Lower lobe of right lung (tissue), 2 donors: Measurements from ENCODE around the gene PLA2G1B. TPM values are rescaled to one million over a fixed set of nuclear protein-coding genes. Genes with fewer than 3 reads are reported as not detected.

ENCODE experiments used
- ATAC-seq, 2 donors: fragments of 200-7000 bp; cut with Tn5 transposase; one replicate each; pipeline ENCODE4 v1.9.1; 2020 to 2022; ENCODE audit warnings: mild to moderate bottlenecking in 2 of 2, moderate library complexity in 2 of 2
- DNase-seq: peaks from one replicate; pipeline ENCODE4 v3.0.0-alpha.2; 2020
- H3K27ac ChIP-seq: fragments of 200-600 bp; one replicate; pipeline ENCODE4 v1.8.0; 2022
- H3K27me3 ChIP-seq: fragments of 200-600 bp; one replicate; pipeline ENCODE4 v1.8.0; 2022; ENCODE audit warnings: low read depth
- H3K36me3 ChIP-seq: fragments of 200-600 bp; one replicate; pipeline ENCODE4 v1.8.0; 2022; ENCODE audit warnings: mild to moderate bottlenecking
- H3K4me1 ChIP-seq: fragments of 200-600 bp; one replicate; pipeline ENCODE4 v1.8.0; 2022
- H3K4me3 ChIP-seq: fragments of 200-600 bp; one replicate; pipeline ENCODE4 v1.8.0; 2022; ENCODE audit warnings: mild to moderate bottlenecking
- H3K9me3 ChIP-seq: fragments of 200-600 bp; one replicate; pipeline ENCODE4 v1.8.0; 2022
- intact Hi-C: fragments of 100-400 bp; cut with DNase I; formaldehyde crosslinking; loops from one replicate; pipeline ENCODE4 v1.11.0; 2022
- total RNA-seq: library from RNA; stranded (reverse); fragmentation: NEBNext Ultra II Directional; extraction: Animal tissue kit (Norgen Biotek cat#: 25700); gene quantifications from one replicate; pipeline ENCODE4 v1.2.1, GENCODE V29; 2021
- TF ChIP-seq, protein P1 (sequence below): fragments of 200-600 bp; IDR thresholded peaks from one replicate; pipeline ENCODE4 v1.8.0; 2022; ENCODE audit warnings: antibody characterized with exemption, mild to moderate bottlenecking
- donor health status: DM: no; HTN: yes; CAD: no; lungs with severe emphysema.

PLA2G1B gene
- total RNA-seq, 1 donor from 2014 or later: 42.2 TPM

DNA sequence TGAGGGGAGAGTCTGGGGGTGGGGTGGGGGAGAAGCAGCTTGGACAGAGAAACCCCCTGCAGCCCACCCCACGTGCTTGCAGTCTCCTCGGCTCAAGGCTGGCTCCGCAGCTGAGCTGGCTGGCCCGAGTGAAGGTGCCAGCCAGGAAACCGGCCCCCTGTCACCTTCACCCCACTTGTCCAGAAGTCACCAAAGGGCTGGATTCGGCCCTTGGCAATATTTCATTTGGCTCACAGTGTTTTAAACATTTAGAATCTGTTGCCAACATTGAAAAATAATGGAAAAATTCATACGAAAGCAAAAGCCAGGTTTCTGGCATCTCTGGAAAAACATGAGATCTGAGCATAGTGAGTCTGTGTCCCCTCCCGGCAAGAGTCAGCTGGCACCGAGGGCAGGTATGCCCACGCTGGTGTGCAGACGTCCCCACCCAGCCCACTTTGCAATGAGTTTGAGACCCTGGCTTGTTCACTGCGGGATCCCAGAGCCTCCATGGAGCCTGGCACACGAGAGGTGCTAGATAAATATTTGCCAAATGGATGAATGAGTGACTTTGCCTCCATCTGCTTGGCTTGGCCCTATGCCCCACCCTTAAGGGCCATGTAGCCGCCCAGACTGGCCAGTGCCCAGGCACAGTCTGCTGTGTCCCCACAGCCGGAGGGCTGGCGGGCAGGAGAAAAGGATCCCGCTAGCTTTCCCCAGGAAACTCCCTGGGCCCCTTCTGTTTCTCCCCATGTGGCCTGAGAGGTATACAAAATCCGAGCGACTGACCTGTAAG lies 23.2 kb upstream of the PLA2G1B start:
- intact Hi-C loops: no loop called here
- TF ChIP-seq, protein P1, sequence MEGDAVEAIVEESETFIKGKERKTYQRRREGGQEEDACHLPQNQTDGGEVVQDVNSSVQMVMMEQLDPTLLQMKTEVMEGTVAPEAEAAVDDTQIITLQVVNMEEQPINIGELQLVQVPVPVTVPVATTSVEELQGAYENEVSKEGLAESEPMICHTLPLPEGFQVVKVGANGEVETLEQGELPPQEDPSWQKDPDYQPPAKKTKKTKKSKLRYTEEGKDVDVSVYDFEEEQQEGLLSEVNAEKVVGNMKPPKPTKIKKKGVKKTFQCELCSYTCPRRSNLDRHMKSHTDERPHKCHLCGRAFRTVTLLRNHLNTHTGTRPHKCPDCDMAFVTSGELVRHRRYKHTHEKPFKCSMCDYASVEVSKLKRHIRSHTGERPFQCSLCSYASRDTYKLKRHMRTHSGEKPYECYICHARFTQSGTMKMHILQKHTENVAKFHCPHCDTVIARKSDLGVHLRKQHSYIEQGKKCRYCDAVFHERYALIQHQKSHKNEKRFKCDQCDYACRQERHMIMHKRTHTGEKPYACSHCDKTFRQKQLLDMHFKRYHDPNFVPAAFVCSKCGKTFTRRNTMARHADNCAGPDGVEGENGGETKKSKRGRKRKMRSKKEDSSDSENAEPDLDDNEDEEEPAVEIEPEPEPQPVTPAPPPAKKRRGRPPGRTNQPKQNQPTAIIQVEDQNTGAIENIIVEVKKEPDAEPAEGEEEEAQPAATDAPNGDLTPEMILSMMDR: no peak
- no peaks in the 10 kb centered on the region for H3K36me3 ChIP-seq
- peak overlapping the region; percentile 24 for H3K27ac ChIP-seq
- DNase-seq (peak; percentile 78), ATAC-seq (peak; percentile 88 to 93)
- no peaks in the 10 kb centered on the region for H3K4me1 ChIP-seq
- H3K9me3 ChIP-seq: no peaks in the 10 kb centered on the region
- H3K4me3 ChIP-seq: peak overlapping the region; percentile 3
- no peaks in the 10 kb centered on the region for H3K27me3 ChIP-seq

DNA sequence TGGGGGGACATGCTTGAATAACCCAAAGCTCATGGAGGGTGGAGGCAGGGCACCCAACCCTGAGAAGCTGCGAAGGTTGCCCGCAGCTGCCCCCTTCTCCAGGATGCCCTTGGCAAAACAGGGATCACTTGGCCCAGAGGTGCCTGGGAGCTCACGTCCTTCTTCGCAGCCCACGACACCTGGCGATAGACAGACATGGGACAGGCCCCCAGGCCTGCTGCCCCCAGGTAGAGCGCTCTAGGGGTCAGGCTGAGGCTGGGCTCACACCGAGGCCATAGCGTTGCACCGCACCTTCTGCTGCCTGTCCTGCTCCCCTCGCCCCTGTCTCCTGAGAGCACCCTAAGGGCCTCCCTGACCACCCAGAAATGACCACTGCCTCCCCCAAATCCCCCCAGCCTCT lies 20.2 kb upstream of the PLA2G1B start:
- H3K27ac ChIP-seq: no peak overlapping the region
- ATAC-seq (no peak), DNase-seq (no peak)
- no peaks in the 10 kb centered on the region for H3K27me3 ChIP-seq
- no peaks in the 10 kb centered on the region for H3K9me3 ChIP-seq
- no peak overlapping the region for H3K4me3 ChIP-seq
- intact Hi-C loops: no loop called here
- H3K4me1 ChIP-seq: no peaks in the 10 kb centered on the region
- H3K36me3 ChIP-seq: no peaks in the 10 kb centered on the region
- TF ChIP-seq, protein P1: no peak

DNA sequence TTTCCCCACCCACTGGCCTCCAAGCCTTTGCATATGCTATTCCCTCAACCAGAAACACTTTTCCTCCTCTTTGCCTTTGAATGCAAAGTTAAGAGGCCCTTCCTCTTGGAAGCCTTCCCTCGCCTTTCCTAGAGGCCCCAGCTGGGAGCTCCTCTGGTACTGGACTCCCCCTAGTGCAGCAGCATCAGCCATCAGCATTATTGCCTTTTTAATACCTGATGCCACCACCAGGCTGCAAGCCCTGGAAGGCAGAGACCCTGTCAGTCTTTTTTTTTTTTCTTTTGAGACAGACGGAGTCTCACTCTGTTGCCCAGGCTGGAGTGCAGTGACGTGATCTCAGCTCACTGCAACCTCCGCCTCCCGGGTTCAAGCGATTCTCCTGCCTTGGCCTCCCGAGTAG lies 19.1 kb upstream of the PLA2G1B start:
- Histone ChIP-seq H3K27me3 (no peaks in the 10 kb centered on the region), H3K4me1 (no peaks in the 10 kb centered on the region), H3K27ac (no peak overlapping the region), H3K36me3 (no peaks in the 10 kb centered on the region), H3K9me3 (no peaks in the 10 kb centered on the region), H3K4me3 (no peak overlapping the region)
- intact Hi-C loops: no loop called here
- ATAC-seq (no peak), DNase-seq (no peak)
- TF ChIP-seq, protein P1: no peak

DNA sequence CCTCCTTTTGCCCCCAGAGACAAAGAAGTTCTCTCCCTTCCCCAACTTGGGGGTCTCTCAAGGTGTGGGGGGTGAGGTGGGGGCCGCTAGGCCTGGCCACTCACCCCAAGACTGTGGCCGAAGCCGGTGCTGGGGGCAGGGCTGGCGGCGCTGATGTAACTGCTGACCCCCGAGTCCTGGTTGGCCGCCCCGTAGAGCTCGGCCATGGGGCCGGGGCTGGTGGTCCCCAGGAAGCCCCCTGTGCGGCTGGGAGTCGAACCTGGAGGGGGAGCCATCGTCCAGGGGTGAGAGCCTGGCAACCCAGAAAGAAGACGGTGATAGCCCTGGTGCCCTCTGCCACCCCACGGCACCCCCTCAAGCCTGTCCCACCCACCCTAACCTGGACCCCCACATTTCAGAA lies 18.5 kb upstream of the PLA2G1B start:
- H3K4me3 ChIP-seq: no peak overlapping the region
- DNase-seq (no peak), ATAC-seq (no peak)
- H3K27ac ChIP-seq: no peak overlapping the region
- TF ChIP-seq, protein P1: no peak
- H3K27me3 ChIP-seq: no peaks in the 10 kb centered on the region
- intact Hi-C loops: no loop called here
- H3K36me3 ChIP-seq: no peaks in the 10 kb centered on the region
- H3K4me1 ChIP-seq: no peaks in the 10 kb centered on the region
- H3K9me3 ChIP-seq: no peaks in the 10 kb centered on the region

DNA sequence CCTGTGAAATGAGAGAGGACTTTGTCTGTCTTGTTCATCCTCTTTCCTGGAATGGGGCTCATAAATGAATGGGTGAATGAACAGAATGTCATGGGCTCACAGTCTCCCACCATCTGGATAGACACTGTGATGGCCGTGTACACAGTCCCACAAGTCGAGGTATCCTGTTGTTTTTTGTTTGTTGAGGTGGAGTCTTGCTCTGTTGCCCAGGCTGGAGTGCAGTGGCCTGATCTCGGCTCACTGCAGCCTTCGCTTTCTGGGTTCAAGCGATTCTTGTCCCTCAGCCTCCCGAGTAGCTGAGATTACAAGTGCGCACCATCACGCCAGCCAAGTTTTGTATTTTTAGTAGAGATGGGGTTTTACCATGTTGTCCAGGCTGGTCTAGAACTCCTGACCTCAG lies 16.1 kb upstream of the PLA2G1B start:
- Histone ChIP-seq H3K9me3 (no peaks in the 10 kb centered on the region), H3K36me3 (no peaks in the 10 kb centered on the region), H3K4me1 (no peaks in the 10 kb centered on the region), H3K4me3 (no peak overlapping the region), H3K27ac (no peak overlapping the region), H3K27me3 (no peaks in the 10 kb centered on the region)
- TF ChIP-seq, protein P1: no peak
- no peak for ATAC-seq
- intact Hi-C loops: no loop called here
- no peak for DNase-seq
